ENCODE data around the gene DUOX2.

DUOX2 gene

DNA sequence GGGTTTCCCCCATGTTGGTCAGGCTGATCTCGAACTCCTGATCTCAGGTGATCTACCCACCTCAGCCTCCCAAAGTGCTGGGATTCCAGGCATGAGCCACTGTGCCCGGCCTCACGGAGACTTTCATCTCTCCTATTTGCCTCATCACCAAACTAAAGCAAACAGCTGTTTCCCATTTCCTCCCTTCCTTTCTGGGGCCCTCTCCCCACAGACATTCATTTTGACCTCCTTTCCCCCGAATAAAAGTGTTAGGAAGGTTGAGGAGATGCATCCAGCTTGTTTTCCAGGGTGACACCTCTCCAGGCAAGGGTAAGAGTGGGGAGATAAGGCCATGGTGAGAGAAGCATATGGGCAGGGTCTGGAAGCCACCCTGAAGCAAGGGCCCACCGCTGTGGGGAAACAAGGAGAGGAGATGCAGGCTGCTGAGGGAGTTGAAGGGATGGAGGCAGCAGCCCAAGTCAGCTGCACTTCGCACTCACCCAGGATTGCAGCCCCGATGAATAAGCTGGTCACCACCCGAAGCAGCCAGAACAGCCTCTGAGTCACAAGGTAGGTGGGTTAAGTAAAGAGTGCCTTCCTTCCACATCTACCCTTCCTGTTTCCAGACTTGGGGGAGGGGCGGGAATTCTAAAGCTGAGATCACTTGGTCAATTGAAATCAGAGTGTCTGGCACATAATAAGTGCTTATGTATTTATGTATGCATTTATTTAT, 7.9 kb upstream of the DUOX2 start:
- no peaks in the 10 kb centered on the region for H3K9me3 ChIP-seq (ENCODE audit: insufficient read depth, low read length)
- DNase-seq (ENCODE audit: low read depth, low spot score): no peak
- H3K27me3 ChIP-seq (ENCODE audit: insufficient read depth, insufficient read length): peaks cover 14% of the 10 kb centered on the region
- no peak overlapping the region for H3K4me3 ChIP-seq (ENCODE audit: insufficient read length, low read depth)
- TF ChIP-seq YY1 (IDR thresholded peaks at IDR 0.05; ENCODE audit: insufficient read depth, insufficient read length) (no peak), SUZ12 (IDR thresholded peaks at IDR 0.05; ENCODE audit: extremely low read depth, insufficient read depth, insufficient read length) (no peak), ZNF274 (IDR thresholded peaks at IDR 0.05; ENCODE audit: low read depth, low read length) (no peak)
- H3K9ac ChIP-seq (ENCODE audit: insufficient read length, low read depth): no peak overlapping the region
- H3K4me1 ChIP-seq (ENCODE audit: insufficient read depth, insufficient read length): no peaks in the 10 kb centered on the region
- H3K36me3 ChIP-seq (ENCODE audit: insufficient read depth, insufficient read length, low read length): no peaks in the 10 kb centered on the region

DNA sequence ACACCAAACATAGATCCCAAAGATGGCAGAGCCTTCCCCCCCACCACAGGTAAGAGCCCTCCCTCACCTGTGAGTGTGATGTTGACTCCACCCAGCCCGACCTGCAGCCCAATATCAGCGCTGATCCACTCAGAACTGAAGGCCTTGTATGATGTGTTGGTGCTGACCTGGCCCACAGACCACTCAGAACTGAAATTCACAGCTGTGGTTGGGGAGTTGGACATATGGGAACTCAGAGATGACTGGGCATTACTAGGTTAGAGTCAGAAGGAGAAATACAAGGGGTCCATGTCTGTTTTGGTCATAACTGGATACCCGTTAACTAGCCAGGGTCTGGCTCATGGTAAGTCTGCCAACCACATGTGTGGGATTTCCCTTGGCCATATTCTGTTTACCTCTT, 7.0 kb upstream of the DUOX2 start:
- Histone ChIP-seq H3K27me3 (ENCODE audit: insufficient read depth, insufficient read length) (peaks cover 22% of the 10 kb centered on the region), H3K4me1 (ENCODE audit: insufficient read depth, insufficient read length) (no peaks in the 10 kb centered on the region), H3K9me3 (ENCODE audit: insufficient read depth, low read length) (no peaks in the 10 kb centered on the region), H3K4me3 (ENCODE audit: insufficient read length, low read depth) (no peak overlapping the region), H3K36me3 (ENCODE audit: insufficient read depth, insufficient read length, low read length) (no peaks in the 10 kb centered on the region), H3K9ac (ENCODE audit: insufficient read length, low read depth) (no peak overlapping the region)
- no peak for TF ChIP-seq YY1 (IDR thresholded peaks at IDR 0.05; ENCODE audit: insufficient read depth, insufficient read length)
- TF ChIP-seq ZNF274 (IDR thresholded peaks at IDR 0.05; ENCODE audit: low read depth, low read length): no peak
- no peak for TF ChIP-seq SUZ12 (IDR thresholded peaks at IDR 0.05; ENCODE audit: extremely low read depth, insufficient read depth, insufficient read length)
- DNase-seq (ENCODE audit: low read depth, low spot score): no peak

DNA sequence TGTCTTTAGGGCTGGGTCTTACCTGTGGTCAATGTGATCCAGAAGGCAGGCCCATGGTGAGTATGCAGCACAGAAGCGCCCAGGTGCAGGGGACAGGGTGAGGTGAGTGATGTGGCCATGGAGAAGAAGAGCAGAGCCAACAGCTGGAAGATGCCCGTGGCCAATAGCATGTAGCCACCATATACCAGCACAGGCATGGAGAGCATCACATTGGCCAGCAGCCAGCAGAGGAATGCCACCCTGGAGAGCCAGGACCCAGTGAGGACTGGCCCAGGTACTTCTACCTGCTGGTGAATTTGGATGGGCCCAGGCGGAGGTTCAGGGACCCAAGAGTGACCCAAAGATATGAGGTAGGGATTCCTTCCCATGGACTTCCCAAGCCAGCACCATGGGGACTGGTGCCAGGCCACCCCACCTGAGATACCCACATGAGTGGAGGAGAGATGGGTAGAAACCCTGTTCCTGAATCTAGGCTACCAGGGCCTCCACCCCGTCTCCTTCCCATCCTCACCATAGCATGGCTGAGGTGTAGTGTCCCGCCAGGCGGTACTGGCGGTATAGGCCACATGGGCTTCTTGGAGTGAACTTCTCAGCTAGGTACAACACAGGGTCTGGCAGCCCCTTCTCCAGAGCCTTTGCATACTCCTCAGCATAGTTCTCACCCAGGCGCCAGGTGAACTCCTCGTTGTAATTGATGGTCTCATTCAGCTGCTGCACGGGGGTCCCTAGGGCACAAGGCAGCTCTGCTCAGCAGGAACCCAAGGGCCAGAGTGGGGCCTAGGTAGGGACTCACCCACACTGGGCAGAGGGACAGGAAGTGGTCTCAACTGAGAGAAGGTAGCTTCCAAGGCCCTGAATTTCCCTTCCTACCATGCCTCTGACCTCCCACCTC, 6.4 kb upstream of the DUOX2 start:
- H3K9me3 ChIP-seq (ENCODE audit: insufficient read depth, low read length): no peaks in the 10 kb centered on the region
- H3K4me1 ChIP-seq (ENCODE audit: insufficient read depth, insufficient read length): no peaks in the 10 kb centered on the region
- H3K36me3 ChIP-seq (ENCODE audit: insufficient read depth, insufficient read length, low read length): no peaks in the 10 kb centered on the region
- no peak overlapping the region for H3K4me3 ChIP-seq (ENCODE audit: insufficient read length, low read depth)
- DNase-seq (ENCODE audit: low read depth, low spot score): no peak
- no peak overlapping the region for H3K9ac ChIP-seq (ENCODE audit: insufficient read length, low read depth)
- H3K27me3 ChIP-seq (ENCODE audit: insufficient read depth, insufficient read length): peaks cover 29% of the 10 kb centered on the region
- TF ChIP-seq SUZ12 (IDR thresholded peaks at IDR 0.05; ENCODE audit: extremely low read depth, insufficient read depth, insufficient read length) (no peak), YY1 (IDR thresholded peaks at IDR 0.05; ENCODE audit: insufficient read depth, insufficient read length) (no peak)

DNA sequence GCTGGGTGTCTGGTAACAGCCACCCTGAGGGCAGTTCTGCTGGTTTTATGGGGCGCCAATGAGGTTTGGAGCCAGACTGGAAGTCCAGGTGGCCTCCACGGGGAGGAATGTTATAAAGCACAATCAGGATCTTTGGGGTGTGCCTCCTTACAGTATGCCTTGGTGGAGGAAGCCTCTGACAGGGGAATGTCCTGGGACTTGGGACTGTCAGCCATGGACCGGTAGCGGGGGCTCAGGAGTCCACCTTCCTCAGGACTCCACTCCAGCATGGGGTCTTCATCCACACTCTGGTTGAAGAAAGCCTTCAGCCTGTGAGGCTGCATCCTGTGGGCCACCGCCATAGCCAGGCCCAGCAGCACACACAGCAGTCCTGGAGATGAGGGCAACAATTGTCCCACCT, 5.0 kb upstream of the DUOX2 start:
- DNase-seq (ENCODE audit: low read depth, low spot score): no peak
- H3K9me3 ChIP-seq (ENCODE audit: insufficient read depth, low read length): no peaks in the 10 kb centered on the region
- H3K4me3 ChIP-seq (ENCODE audit: insufficient read length, low read depth): no peak overlapping the region
- TF ChIP-seq ZNF274 (IDR thresholded peaks at IDR 0.05; ENCODE audit: low read depth, low read length) (no peak), YY1 (IDR thresholded peaks at IDR 0.05; ENCODE audit: insufficient read depth, insufficient read length) (no peak), SUZ12 (IDR thresholded peaks at IDR 0.05; ENCODE audit: extremely low read depth, insufficient read depth, insufficient read length) (no peak)
- peaks cover 40% of the 10 kb centered on the region for H3K27me3 ChIP-seq (ENCODE audit: insufficient read depth, insufficient read length)
- H3K36me3 ChIP-seq (ENCODE audit: insufficient read depth, insufficient read length, low read length): no peaks in the 10 kb centered on the region
- no peaks in the 10 kb centered on the region for H3K4me1 ChIP-seq (ENCODE audit: insufficient read depth, insufficient read length)
- H3K9ac ChIP-seq (ENCODE audit: insufficient read length, low read depth): no peak overlapping the region

DNA sequence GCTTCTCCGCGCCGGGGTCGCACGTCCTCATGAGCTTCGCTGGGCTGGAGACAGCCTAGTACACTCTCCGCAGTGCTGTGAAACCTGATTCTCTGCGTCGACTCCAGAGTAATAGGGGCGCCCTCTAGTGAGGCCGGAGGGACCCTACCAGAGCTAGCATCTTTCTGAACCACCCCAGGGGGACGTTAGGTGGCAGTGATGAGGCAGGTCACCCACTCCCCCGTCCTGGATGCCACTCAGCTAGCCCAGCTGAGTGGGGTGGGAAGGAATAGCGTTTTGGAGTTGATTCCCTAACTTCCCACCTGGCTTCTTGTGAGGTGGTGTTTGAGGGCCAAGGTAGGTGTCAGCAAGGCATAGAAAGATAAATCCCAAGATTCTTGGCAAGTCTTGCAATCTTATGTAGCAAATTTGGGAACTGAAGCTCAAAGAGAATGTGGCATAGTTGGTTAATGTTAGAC, 4.2 kb upstream of the DUOX2 start:
- H3K4me1 ChIP-seq (ENCODE audit: insufficient read depth, insufficient read length): peaks cover 3% of the 10 kb centered on the region
- H3K9me3 ChIP-seq (ENCODE audit: insufficient read depth, low read length): no peaks in the 10 kb centered on the region
- no peak overlapping the region for H3K9ac ChIP-seq (ENCODE audit: insufficient read length, low read depth)
- no peak overlapping the region for H3K4me3 ChIP-seq (ENCODE audit: insufficient read length, low read depth)
- peaks cover 48% of the 10 kb centered on the region for H3K27me3 ChIP-seq (ENCODE audit: insufficient read depth, insufficient read length)
- no peaks in the 10 kb centered on the region for H3K36me3 ChIP-seq (ENCODE audit: insufficient read depth, insufficient read length, low read length)
- peak; percentile 75 for DNase-seq (ENCODE audit: low read depth, low spot score)
- no peak for TF ChIP-seq SUZ12 (IDR thresholded peaks at IDR 0.05; ENCODE audit: extremely low read depth, insufficient read depth, insufficient read length)
- TF ChIP-seq ZNF274 (IDR thresholded peaks at IDR 0.05; ENCODE audit: low read depth, low read length): no peak

DNA sequence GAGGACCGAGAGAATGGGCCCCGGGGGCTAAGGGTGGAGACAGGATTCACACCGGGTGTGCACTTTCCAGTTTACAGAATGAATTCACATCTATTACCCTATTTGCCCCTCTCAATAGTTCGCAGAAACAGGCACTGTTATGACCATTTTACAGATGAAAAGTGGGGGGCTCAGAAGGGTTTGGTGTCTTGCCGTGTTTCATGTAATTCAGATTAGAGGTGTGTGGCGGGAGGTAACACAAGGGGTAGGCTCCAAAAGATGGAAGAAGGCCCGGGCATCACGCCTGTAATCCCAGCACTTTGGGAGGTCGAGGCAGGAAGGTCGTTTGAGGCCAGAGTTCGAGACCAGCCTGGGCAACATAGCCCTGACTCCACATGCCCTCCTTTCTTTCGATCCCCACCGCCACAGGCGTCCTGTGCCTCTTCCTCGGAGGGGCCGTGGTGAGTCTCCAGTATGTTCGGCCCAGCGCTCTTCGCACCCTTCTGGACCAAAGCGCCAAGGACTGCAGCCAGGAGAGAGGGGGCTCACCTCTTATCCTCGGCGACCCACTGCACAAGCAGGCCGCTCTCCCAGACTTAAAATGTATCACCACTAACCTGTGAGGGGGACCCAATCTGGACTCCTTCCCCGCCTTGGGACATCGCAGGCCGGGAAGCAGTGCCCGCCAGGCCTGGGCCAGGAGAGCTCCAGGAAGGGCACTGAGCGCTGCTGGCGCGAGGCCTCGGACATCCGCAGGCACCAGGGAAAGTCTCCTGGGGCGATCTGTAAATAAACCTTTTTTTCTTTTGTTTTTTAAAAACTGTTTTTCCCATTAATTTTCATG, 3.5 kb upstream of the DUOX2 start:
- no peak for DNase-seq (ENCODE audit: low read depth, low spot score)
- Histone ChIP-seq H3K4me3 (ENCODE audit: insufficient read length, low read depth) (no peak overlapping the region), H3K27me3 (ENCODE audit: insufficient read depth, insufficient read length) (peaks cover 55% of the 10 kb centered on the region), H3K9me3 (ENCODE audit: insufficient read depth, low read length) (no peaks in the 10 kb centered on the region), H3K4me1 (ENCODE audit: insufficient read depth, insufficient read length) (peaks cover 3% of the 10 kb centered on the region), H3K36me3 (ENCODE audit: insufficient read depth, insufficient read length, low read length) (no peaks in the 10 kb centered on the region), H3K9ac (ENCODE audit: insufficient read length, low read depth) (no peak overlapping the region)
- no peak for TF ChIP-seq ZNF274 (IDR thresholded peaks at IDR 0.05; ENCODE audit: low read depth, low read length)
- no peak for TF ChIP-seq YY1 (IDR thresholded peaks at IDR 0.05; ENCODE audit: insufficient read depth, insufficient read length)
- no peak for TF ChIP-seq SUZ12 (IDR thresholded peaks at IDR 0.05; ENCODE audit: extremely low read depth, insufficient read depth, insufficient read length)
